HG02885 (cell line): Measurements from ENCODE around the gene ERICH4.
"Not testable (repeated sequence)": the region's sequence is repeated elsewhere in the genome, so short reads cannot be mapped to it uniquely, and the experiment has no call there.

Source experiments
- ATAC-seq: cut with Tn5 transposase; IDR thresholded peaks from one replicate; pipeline ENCODE4 v1.9.1; 2021; ENCODE audit warnings: mild to moderate bottlenecking; ENCODE audit not compliant: unreplicated experiment, poor library complexity

The ERICH4 gene

GRCh38 chr19:41462497-41462896 lies 19.5 kb downstream of the ERICH4 start:
- ATAC-seq = no peak

- not testable (repeated sequence) for ATAC-seq
Observed at GRCh38 chr19:41463257-41464256, 20.6 kb downstream of the ERICH4 start.

- no peak for ATAC-seq
Observed at GRCh38 chr19:41476583-41476982, 33.6 kb downstream of the ERICH4 start.

- no peak for ATAC-seq
Observed at GRCh38 chr19:41478171-41478570, 35.2 kb downstream of the ERICH4 start.

GRCh38 chr19:41478875-41479756 lies 36.2 kb downstream of the ERICH4 start:
- no peak for ATAC-seq

GRCh38 chr19:41479757-41480191 lies 36.8 kb downstream of the ERICH4 start:
- no peak for ATAC-seq

- ATAC-seq = no peak
Observed at GRCh38 chr19:41480336-41480735, 37.4 kb downstream of the ERICH4 start.

GRCh38 chr19:41484822-41485221 lies 41.9 kb downstream of the ERICH4 start:
- no peak for ATAC-seq

GRCh38 chr19:41486953-41487352 lies 44.0 kb downstream of the ERICH4 start:
- ATAC-seq = not testable (repeated sequence)

- ATAC-seq = no peak
Observed at GRCh38 chr19:41492843-41493242, 49.9 kb downstream of the ERICH4 start.
